ENCODE results near the gene SLC10A7. TPM values are rescaled to one million over a fixed set of nuclear protein-coding genes. Genes with fewer than 3 reads are reported as not detected.

The SLC10A7 gene
- total RNA-seq, 1 donor from 2014 or later = 24.0 TPM

- intact Hi-C loops (cut with micrococcal nuclease) = no loop called here
Measured at GRCh38 chr4:146327859-146328650, 193.7 kb downstream of the SLC10A7 start.

GRCh38 chr4:146318894-146319293, 202.8 kb downstream of the SLC10A7 start:
- intact Hi-C loops (cut with micrococcal nuclease) = no loop called here

GRCh38 chr4:146317783-146318182, 204.0 kb downstream of the SLC10A7 start:
- intact Hi-C loops (cut with micrococcal nuclease) = no loop called here

GRCh38 chr4:146315184-146315583, 206.6 kb downstream of the SLC10A7 start:
- intact Hi-C loops (cut with micrococcal nuclease) = no loop called here

- intact Hi-C loops (cut with micrococcal nuclease) = no loop called here
Measured at GRCh38 chr4:146311238-146311970, 210.3 kb downstream of the SLC10A7 start.

GRCh38 chr4:146310319-146311021, 211.3 kb downstream of the SLC10A7 start:
- intact Hi-C loops (cut with micrococcal nuclease) = no loop called here

GRCh38 chr4:146308951-146309350, 212.8 kb downstream of the SLC10A7 start:
- intact Hi-C loops (cut with micrococcal nuclease) = no loop called here

- intact Hi-C loops (cut with micrococcal nuclease) = no loop called here
Measured at GRCh38 chr4:146302822-146303221, 218.9 kb downstream of the SLC10A7 start.

- intact Hi-C loops (cut with micrococcal nuclease) = no loop called here
Measured at GRCh38 chr4:146299607-146300006, 222.1 kb downstream of the SLC10A7 start.

GRCh38 chr4:146294776-146295175, 227.0 kb downstream of the SLC10A7 start:
- intact Hi-C loops (cut with micrococcal nuclease) = no loop called here

- intact Hi-C loops (cut with micrococcal nuclease) = no loop called here
Measured at GRCh38 chr4:146292508-146292907, 229.2 kb downstream of the SLC10A7 start.

- intact Hi-C loops (cut with micrococcal nuclease) = no loop called here
Measured at GRCh38 chr4:146291313-146291712, 230.4 kb downstream of the SLC10A7 start.

- intact Hi-C loops (cut with micrococcal nuclease) = no loop called here
Measured at GRCh38 chr4:146288193-146288592, 233.5 kb downstream of the SLC10A7 start.

- intact Hi-C loops (cut with micrococcal nuclease) = no loop called here
Measured at GRCh38 chr4:146285037-146285436, 236.7 kb downstream of the SLC10A7 start.

- intact Hi-C loops (cut with micrococcal nuclease) = no loop called here
Measured at GRCh38 chr4:146283758-146284651, 237.7 kb downstream of the SLC10A7 start.

- intact Hi-C loops (cut with micrococcal nuclease) = no loop called here
Measured at GRCh38 chr4:146282657-146283056, 239.1 kb downstream of the SLC10A7 start.

- intact Hi-C loops (cut with micrococcal nuclease) = no loop called here
Measured at GRCh38 chr4:146278986-146279385, 242.8 kb downstream of the SLC10A7 start.

- intact Hi-C loops (cut with micrococcal nuclease) = no loop called here
Measured at GRCh38 chr4:146275370-146275769, 246.4 kb downstream of the SLC10A7 start.

- intact Hi-C loops (cut with micrococcal nuclease) = no loop called here
Measured at GRCh38 chr4:146274774-146275173, 247.0 kb downstream of the SLC10A7 start.

GRCh38 chr4:146273204-146273901, 248.4 kb downstream of the SLC10A7 start:
- intact Hi-C loops (cut with micrococcal nuclease) = no loop called here
